ENCODE measurements around the gene ESAM. TPM values are rescaled to one million over a fixed set of nuclear protein-coding genes. Genes with fewer than 3 reads are reported as not detected.

Gene ESAM
- total and polyA plus RNA-seq, 10 of the 15 experiments (the other 5 are each of a cell fraction or from before 2014, with no cell fraction given) = 2.7 to 43.6 (median 19.5) TPM

DNA sequence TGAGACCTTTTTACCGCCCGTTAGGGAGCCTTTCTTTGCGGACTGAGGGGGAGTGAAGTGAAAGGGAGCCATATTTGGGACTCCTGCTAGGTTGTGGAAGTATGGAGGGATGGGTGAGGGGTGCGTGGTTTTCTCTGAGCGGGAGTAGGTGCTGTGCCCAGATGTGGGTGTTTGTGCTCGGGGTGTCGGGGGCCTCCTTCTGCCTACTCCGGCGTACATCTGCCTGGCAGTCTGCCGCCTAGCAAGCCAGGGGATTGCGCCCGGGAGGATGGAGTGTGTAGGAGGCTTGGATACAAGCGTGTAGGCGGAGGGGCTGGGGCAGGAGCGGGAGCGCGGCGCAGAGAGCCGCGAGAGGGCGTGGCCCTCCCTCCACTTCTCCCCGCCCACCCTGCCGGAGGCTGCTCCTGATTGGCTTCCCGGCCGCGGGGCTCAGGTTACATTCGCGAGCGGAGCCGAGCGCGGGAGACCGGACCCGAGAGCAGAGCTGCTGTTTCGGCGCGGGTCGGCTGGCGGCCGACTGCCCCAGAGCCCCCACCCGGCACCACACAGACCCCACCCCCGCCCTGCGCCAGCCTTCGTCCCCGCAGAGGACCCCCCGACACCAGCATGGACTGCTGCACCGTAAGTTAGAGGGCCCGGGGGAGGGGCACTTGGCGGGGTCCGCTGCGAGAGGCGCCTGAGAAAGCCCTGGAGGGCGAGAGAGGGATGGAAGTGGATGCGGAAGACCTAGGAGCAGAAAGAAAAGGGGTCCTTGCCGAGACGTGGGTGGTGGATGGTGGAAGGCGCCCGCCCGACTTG lies 22.4 kb downstream of the ESAM start, which contains the start of gene NRGN:
Gene NRGN (plus strand): TSS at position 464 of the 798 bp plus-strand sequence. CDS start 143 bp downstream, at position 607.
- no peak for FAIRE-seq
- CTCF ChIA-PET = interaction anchor here (0.9 to 12.2 kb wide), 6 partner anchors 8 to 68 kb away, joined by 3 to 202 read pairs (median 6); partner anchors contain the start of genes ESAM, SIAE and SPA17

More for the DNA sequence above, 22.4 kb downstream of the ESAM start, which contains the start of gene NRGN:
- Histone ChIP-seq H3K79me2 (ENCODE audit: control insufficient read depth, insufficient read depth, low read length) (no peaks in the 10 kb centered on the region), H3K4me1 (ENCODE audit: control insufficient read depth, insufficient read depth, low read length) (peaks cover 10% of the 10 kb centered on the region), H2AFZ (ENCODE audit: control insufficient read depth, low read depth, low read length) (peak within 1 kb of the TSS; percentile 81), H3K27me3 (replicated peaks in 1 of 2; ENCODE audit: control insufficient read depth in 2 of 2, insufficient read depth in 2 of 2, low read length in 1 of 2) (peaks cover 2 to 3% of the 10 kb centered on the region in 2 experiments; a peak in 1 of 4 replicates), H3K4me2 (ENCODE audit: control insufficient read depth, insufficient read depth) (peak within 1 kb of the TSS; percentile 99), H4K20me1 (ENCODE audit: control insufficient read depth, insufficient read depth) (no peaks in the 10 kb centered on the region), H3K9ac (ENCODE audit: control insufficient read depth, insufficient read depth, low read length) (peak within 1 kb of the TSS; percentile 29; the same call in 1 of the 2 replicates), H3K9me3 (replicated peaks; ENCODE audit: control insufficient read depth, insufficient read depth, low read length) (no peaks in the 10 kb centered on the region), H3K4me3 (peak within 1 kb of the TSS; percentile 81), H3K36me3 (ENCODE audit: control insufficient read depth in 2 of 2, insufficient read depth in 2 of 2, low read length in 1 of 2) (no peaks in the 10 kb centered on the region), H3K27ac (ENCODE audit: control insufficient read depth, insufficient read depth) (no peak within 1 kb of the TSS)
- SMC1A ChIA-PET (ENCODE audit: uncharacterized antibody, unreplicated experiment) = interaction anchor here (0.9 to 4.9 kb wide), 4 partner anchors 15 to 96 kb away, joined by 3 to 32 read pairs (median 4); no protein-coding TSS in a partner anchor
- POLR2A ChIA-PET = interaction anchor here (1.6 kb wide), 1 partner anchor 13 kb away, joined by 5 read pairs; no protein-coding TSS in a partner anchor
- DNase-seq (ENCODE audit: low read depth, low spot score) (no peak), ATAC-seq (peak; percentile 99)
- intact Hi-C loops (cut with micrococcal nuclease; ENCODE audit: unreplicated experiment) = no loop called here
- RAD21 ChIA-PET (ENCODE audit: unreplicated experiment) = interaction anchor here (0.6 to 2.9 kb wide), 3 partner anchors 22 to 70 kb away, joined by 3 to 23 read pairs (median 4); no protein-coding TSS in a partner anchor
- 3% methylated on average over 36 of the region's 59 CpGs for WGBS (ENCODE audit: insufficient coverage, insufficient replicate concordance, low lambda C conversion rate, missing lambda C conversion rate)
- in situ Hi-C loops (cut with MboI) = no loop called here
- TF ChIP-seq BRCA1 (IDR thresholded peaks at IDR 0.05; ENCODE audit: low read depth, low read length) (no peak), NFYB (IDR thresholded peaks at IDR 0.05; ENCODE audit: insufficient read depth, low read depth, low read length) (peak; percentile 46; the same call in 1 of the 2 replicates), POLR2A (IDR thresholded peaks at IDR 0.05; ENCODE audit: low read depth, low read length) (0 out of 2 replicates have a peak, but pooled peaks have one; percentile 45), SIX5 (IDR thresholded peaks at IDR 0.05; ENCODE audit: low read depth, low read length, severe bottlenecking) (peak; percentile 44), SP1 (IDR thresholded peaks at IDR 0.05; ENCODE audit: low read depth, low read length) (peak; percentile 23), TCF3 (IDR thresholded peaks at IDR 0.05; ENCODE audit: borderline replicate concordance, insufficient read depth, low read depth, low read length) (no peak), LARP7 (IDR thresholded peaks at IDR 0.05) (0 out of 2 replicates have a peak, but pooled peaks have one; percentile 41)
- TF ChIP-seq, protein P1, sequence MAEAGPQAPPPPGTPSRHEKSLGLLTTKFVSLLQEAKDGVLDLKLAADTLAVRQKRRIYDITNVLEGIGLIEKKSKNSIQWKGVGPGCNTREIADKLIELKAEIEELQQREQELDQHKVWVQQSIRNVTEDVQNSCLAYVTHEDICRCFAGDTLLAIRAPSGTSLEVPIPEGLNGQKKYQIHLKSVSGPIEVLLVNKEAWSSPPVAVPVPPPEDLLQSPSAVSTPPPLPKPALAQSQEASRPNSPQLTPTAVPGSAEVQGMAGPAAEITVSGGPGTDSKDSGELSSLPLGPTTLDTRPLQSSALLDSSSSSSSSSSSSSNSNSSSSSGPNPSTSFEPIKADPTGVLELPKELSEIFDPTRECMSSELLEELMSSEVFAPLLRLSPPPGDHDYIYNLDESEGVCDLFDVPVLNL (IDR thresholded peaks at IDR 0.05; ENCODE audit: low read depth, low read length) = peak; percentile 64
- no TSS peak for BruUV-seq (replicated peaks)

Measured in GM12878 (cell line).